NB4 (cell line): ENCODE data around the gene THBS3.
"Not testable (repeated sequence)": the region's sequence is repeated elsewhere in the genome, so short reads cannot be mapped to it uniquely, and the experiment has no call there.

Source experiments
- DNase-seq: peaks from one replicate; pipeline ENCODE4 v3.0.0; 2010; ENCODE audit warnings: low read depth
- H3K4me3 ChIP-seq: one replicate; pipeline ENCODE4 v1.5.1; 2011; ENCODE audit warnings: mild to moderate bottlenecking, low read depth, low read length, moderate library complexity
- CTCF ChIP-seq: IDR thresholded peaks from one replicate; pipeline ENCODE4 v1.5.1; 2012; ENCODE audit warnings: low read depth, low read length
- MAX ChIP-seq: IDR thresholded peaks from 2 replicates; pipeline ENCODE4 v1.6.1; 2011; ENCODE audit warnings: low read depth, low read length
- MYC ChIP-seq: IDR thresholded peaks from 2 replicates; pipeline ENCODE4 v1.6.1; 2011; ENCODE audit warnings: low read depth, low read length
- POLR2A ChIP-seq: IDR thresholded peaks from 2 replicates; pipeline ENCODE4 v1.6.1; 2011; ENCODE audit warnings: mild to moderate bottlenecking; ENCODE audit not compliant: insufficient read length; ENCODE audit errors: extremely low read depth

THBS3 gene

GRCh38 chr1:155166471-155167165 lies 41.1 kb downstream of the THBS3 start:
- TF ChIP-seq MAX (peak; percentile 60), MYC (no peak), CTCF (no peak), POLR2A (no peak)
- no peak overlapping the region for H3K4me3 ChIP-seq
- peak; percentile 78 for DNase-seq

- H3K4me3 ChIP-seq, result no peak overlapping the region
- no peak for DNase-seq
- TF ChIP-seq MYC (no peak), CTCF (no peak), POLR2A (no peak), MAX (no peak)
These were observed 41.6 kb downstream of the THBS3 start for GRCh38 chr1:155166051-155166470.

- not testable (repeated sequence) for DNase-seq, H3K4me3 ChIP-seq
These were observed 43.1 kb downstream of the THBS3 start for GRCh38 chr1:155164625-155165024.

- not testable (repeated sequence) for H3K4me3 ChIP-seq
These were observed 43.9 kb downstream of the THBS3 start for GRCh38 chr1:155163785-155164184.

GRCh38 chr1:155162631-155163030 lies 45.1 kb downstream of the THBS3 start:
- DNase-seq, result not testable (repeated sequence)

More at GRCh38 chr1:155163785-155164184, 43.9 kb downstream of the THBS3 start:
- not testable (repeated sequence) for DNase-seq

GRCh38 chr1:155160128-155160527 lies 47.6 kb downstream of the THBS3 start:
- H3K4me3 ChIP-seq, result no peak overlapping the region
- DNase-seq, result no peak
- TF ChIP-seq MAX, result no peak
- no peak for TF ChIP-seq CTCF
- TF ChIP-seq POLR2A, result no peak
- no peak for TF ChIP-seq MYC

More at GRCh38 chr1:155162631-155163030, 45.1 kb downstream of the THBS3 start:
- not testable (repeated sequence) for H3K4me3 ChIP-seq

GRCh38 chr1:155158991-155159390 lies 48.7 kb downstream of the THBS3 start:
- TF ChIP-seq CTCF (no peak), MYC (no peak), MAX (no peak), POLR2A (no peak)
- H3K4me3 ChIP-seq, result no peak overlapping the region
- DNase-seq, result no peak

GRCh38 chr1:155155996-155156643 lies 51.6 kb downstream of the THBS3 start:
- H3K4me3 ChIP-seq, DNase-seq: not testable (repeated sequence)
